B cell (primary cell): ENCODE data around the gene IFT52. TPM values are rescaled to one million over a fixed set of nuclear protein-coding genes. Genes with fewer than 3 reads are reported as not detected.
A peak's percentile ranks its signal among the peaks of the same experiment; 100 is the strongest.

ENCODE experiments used
- ATAC-seq: fragments of 200-7000 bp; cut with Tn5 transposase; one replicate; pipeline ENCODE4 v1.10.0; 2021; ENCODE audit warnings: low read depth, mild to moderate bottlenecking, moderate number of reproducible peaks, moderate library complexity
- CTCF ChIA-PET: fragments of 350-600 bp; sonication (Branson Sonifier 250); formaldehyde crosslinking; loops from one replicate; lab custom pipeline; 2021; ENCODE audit warnings: antibody characterized with exemption, inconsistent platforms; lab: Charles Lee
- POLR2A ChIA-PET: fragments of 350-600 bp; sonication (Branson Sonifier 250); formaldehyde crosslinking; loops from one replicate; lab custom pipeline; 2021; ENCODE audit warnings: antibody characterized with exemption; lab: Charles Lee
- DNase-seq: peaks from one replicate; pipeline ENCODE4 v3.0.0; 2013
- H2AFZ ChIP-seq: 2 replicates; pipeline ENCODE4 v1.6.1; 2012; ENCODE audit warnings: mild to moderate bottlenecking, low read depth, low read length; ENCODE audit not compliant: insufficient read depth, poor library complexity, severe bottlenecking
- H3K27ac ChIP-seq, 2 donors: 1 replicate in 1 of 2; 2 replicates in 1 of 2; pipeline ENCODE4 v1.5.1; 2012 to 2013; ENCODE audit warnings: low read length in 2 of 2, mild to moderate bottlenecking in 2 of 2, moderate library complexity in 1 of 2
- H3K27me3 ChIP-seq, 4 experiments: fragments of 200-600 bp in 1 of 4; sonication (generic) in 1 of 4; replicated peaks in 1 of 4; 1 replicate in 2 of 4; 2 replicates in 2 of 4; pipeline versions ENCODE4 v1.6.1 to v1.7.0; 2013 to 2016; ENCODE audit warnings: low read length in 3 of 4, mild to moderate bottlenecking in 2 of 4, mixed read lengths in 1 of 4, moderate library complexity in 1 of 4; ENCODE audit not compliant: insufficient read depth in 4 of 4, control insufficient read depth in 3 of 4; ENCODE audit errors: control extremely low read depth in 1 of 4
- H3K36me3 ChIP-seq, 2 experiments: replicated peaks in 1 of 2; 1 replicate in 1 of 2; 2 replicates in 1 of 2; pipeline versions ENCODE4 v1.6.1 to v1.7.1; 2013; ENCODE audit warnings: low read length in 1 of 2; ENCODE audit not compliant: insufficient read depth in 2 of 2, control insufficient read depth in 1 of 2; ENCODE audit errors: control extremely low read depth in 1 of 2, extremely low read depth in 1 of 2
- H3K4me1 ChIP-seq, 2 donors: fragments of 200-600 bp in 1 of 2; sonication (generic) in 1 of 2; 1 replicate in 1 of 2; 2 replicates in 1 of 2; pipeline versions ENCODE4 v1.5.1 to v1.6.1; 2013 to 2017; ENCODE audit warnings: low read length in 2 of 2; ENCODE audit not compliant: control insufficient read depth in 2 of 2, insufficient read depth in 2 of 2
- H3K4me2 ChIP-seq: replicated peaks from 2 replicates; pipeline ENCODE3; 2012; ENCODE audit warnings: mild to moderate bottlenecking, low read depth, low read length; ENCODE audit not compliant: poor library complexity, severe bottlenecking
- H3K4me3 ChIP-seq, 5 experiments: fragments of 200-600 bp in 1 of 5; sonication (generic) in 1 of 5; 1 replicate in 3 of 5; 2 replicates in 2 of 5; pipeline versions ENCODE4 v1.5.1 to v1.7.0; 2011 to 2016; ENCODE audit warnings: low read length in 4 of 5, mild to moderate bottlenecking in 4 of 5, low read depth in 2 of 5, control low read depth in 1 of 5, moderate library complexity in 1 of 5; ENCODE audit not compliant: insufficient read depth in 1 of 5; ENCODE audit errors: control extremely low read depth in 1 of 5, extremely low read depth in 1 of 5
- H3K79me2 ChIP-seq: fragments of 200-600 bp; sonication (generic); one replicate; pipeline ENCODE4 v1.6.0; 2016; ENCODE audit warnings: low read length; ENCODE audit not compliant: control insufficient read depth, insufficient read depth
- H3K9ac ChIP-seq: fragments of 200-600 bp; sonication (generic); 2 replicates; pipeline ENCODE4 v1.6.1; 2017; ENCODE audit warnings: mild to moderate bottlenecking, low read length, moderate library complexity
- H3K9me3 ChIP-seq, 3 donors: one replicate each; pipeline versions ENCODE4 v1.6.1 to v1.7.1; 2013; ENCODE audit warnings: low read length in 2 of 3; ENCODE audit not compliant: control insufficient read depth in 2 of 3, insufficient read depth in 1 of 3; ENCODE audit errors: control extremely low read depth in 1 of 3
- H4K20me1 ChIP-seq: 2 replicates; pipeline ENCODE4 v1.6.0; 2012; ENCODE audit warnings: mild to moderate bottlenecking, low read length; ENCODE audit not compliant: insufficient read depth, control insufficient read depth, poor library complexity, severe bottlenecking
- H3K27ac Mint-ChIP-seq: one replicate; pipeline ENCODE4 v1.8.0; 2021; ENCODE audit warnings: mixed read lengths
- H3K27me3 Mint-ChIP-seq: one replicate; pipeline ENCODE4 v1.8.0; 2021; ENCODE audit warnings: mixed read lengths
- H3K4me1 Mint-ChIP-seq: one replicate; pipeline ENCODE4 v1.8.0; 2021; ENCODE audit warnings: mixed read lengths
- H3K4me3 Mint-ChIP-seq: one replicate; pipeline ENCODE4 v1.8.0; 2021; ENCODE audit warnings: mixed read lengths
- H3K9me3 Mint-ChIP-seq: one replicate; pipeline ENCODE4 v1.8.0; 2022; ENCODE audit warnings: mixed read lengths; ENCODE audit not compliant: insufficient read depth
- EZH2 ChIP-seq: IDR thresholded peaks from 2 replicates; pipeline ENCODE4 v1.6.1; 2012; ENCODE audit warnings: borderline replicate concordance, low read depth, mild to moderate bottlenecking, moderate library complexity, low read length; ENCODE audit not compliant: insufficient read depth, poor library complexity, severe bottlenecking
- WGBS: methylation state at CpG from one replicate; pipeline ENCODE4 v1.1.5; 2013; ENCODE audit warnings: missing lambda C conversion rate; ENCODE audit not compliant: insufficient coverage; 5-methylcytosine and 5-hydroxymethylcytosine counted together
- intact Hi-C: fragments of 100-400 bp; cut with micrococcal nuclease; formaldehyde crosslinking; loops from one replicate; pipeline ENCODE4 v1.10.0; 2022
- polyA plus RNA-seq: library from polyadenylated mRNA; depleted of rRNA; stranded (reverse); fragments of >200 nt; gene quantifications from 2 replicates; pipeline ENCODE4 v1.2.3, GENCODE V29; 2012
- total RNA-seq, 2 donors: library from RNA; stranded (reverse); fragments of 120-200 nt in 1 of 2; gene quantifications; 1 replicate in 1 of 2; 2 replicates in 1 of 2; pipeline versions ENCODE4 v1.2.3 to v1.2.4, GENCODE V29; 2013 to 2022
- TF ChIP-seq, protein P1 (sequence below): fragments of 200-600 bp; IDR thresholded peaks from one replicate; pipeline ENCODE4 v1.8.0; 2022; ENCODE audit warnings: antibody characterized with exemption, mild to moderate bottlenecking

IFT52 gene
- total and polyA plus RNA-seq, 2 donors (not counting 1 experiment from before 2014, with no cell fraction given), result 16.7 to 18.4 TPM

DNA sequence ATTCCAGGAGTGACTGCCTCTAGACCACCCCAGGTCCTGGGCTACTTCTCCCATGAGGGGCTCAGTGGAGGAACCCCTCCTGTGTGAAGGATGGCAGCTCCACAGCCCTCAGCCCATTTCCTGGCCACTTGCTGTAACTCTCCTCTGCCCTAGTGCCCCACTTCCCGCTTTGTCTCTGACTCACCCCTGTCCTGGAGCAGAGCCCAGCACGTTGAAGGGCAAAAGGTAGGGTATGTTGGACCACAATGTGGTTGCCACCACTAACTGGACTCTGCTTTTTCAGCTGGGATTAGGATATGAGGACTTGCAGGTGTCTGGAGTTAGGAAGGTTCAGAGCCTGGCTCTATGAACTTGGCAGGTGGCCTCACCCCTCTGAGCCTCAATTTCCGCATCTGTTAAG, 78.6 kb downstream of the IFT52 start:
- peaks cover 46% of the 10 kb centered on the region for H3K4me1 Mint-ChIP-seq
- peak overlapping the region; percentile 80 for H3K27ac Mint-ChIP-seq
- peaks cover 23% of the 10 kb centered on the region for H3K79me2 ChIP-seq
- peaks cover 9 to 46% of the 10 kb centered on the region in 2 donors for H3K4me1 ChIP-seq
- no peaks in the 10 kb centered on the region for H4K20me1 ChIP-seq
- ATAC-seq (no peak), DNase-seq (no peak)
- H3K27me3 Mint-ChIP-seq, result no peaks in the 10 kb centered on the region
- no peak overlapping the region for H2AFZ ChIP-seq
- ChIA-PET POLR2A (interaction anchor here (0.7 to 2.7 kb wide), 2 partner anchors 12 to 29 kb away, joined by 7 to 14 read pairs; no protein-coding TSS in a partner anchor), CTCF (interaction anchor here (3.0 kb wide), 1 partner anchor 11 kb away, joined by 25 read pairs; no protein-coding TSS in a partner anchor)
- no peaks in the 10 kb centered on the region for H3K9me3 Mint-ChIP-seq
- H3K9ac ChIP-seq, result no peak overlapping the region
- no peak for TF ChIP-seq EZH2
- TF ChIP-seq, protein P1, sequence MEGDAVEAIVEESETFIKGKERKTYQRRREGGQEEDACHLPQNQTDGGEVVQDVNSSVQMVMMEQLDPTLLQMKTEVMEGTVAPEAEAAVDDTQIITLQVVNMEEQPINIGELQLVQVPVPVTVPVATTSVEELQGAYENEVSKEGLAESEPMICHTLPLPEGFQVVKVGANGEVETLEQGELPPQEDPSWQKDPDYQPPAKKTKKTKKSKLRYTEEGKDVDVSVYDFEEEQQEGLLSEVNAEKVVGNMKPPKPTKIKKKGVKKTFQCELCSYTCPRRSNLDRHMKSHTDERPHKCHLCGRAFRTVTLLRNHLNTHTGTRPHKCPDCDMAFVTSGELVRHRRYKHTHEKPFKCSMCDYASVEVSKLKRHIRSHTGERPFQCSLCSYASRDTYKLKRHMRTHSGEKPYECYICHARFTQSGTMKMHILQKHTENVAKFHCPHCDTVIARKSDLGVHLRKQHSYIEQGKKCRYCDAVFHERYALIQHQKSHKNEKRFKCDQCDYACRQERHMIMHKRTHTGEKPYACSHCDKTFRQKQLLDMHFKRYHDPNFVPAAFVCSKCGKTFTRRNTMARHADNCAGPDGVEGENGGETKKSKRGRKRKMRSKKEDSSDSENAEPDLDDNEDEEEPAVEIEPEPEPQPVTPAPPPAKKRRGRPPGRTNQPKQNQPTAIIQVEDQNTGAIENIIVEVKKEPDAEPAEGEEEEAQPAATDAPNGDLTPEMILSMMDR, result no peak
- peaks cover 0 to 4% (median 0%) of the 10 kb centered on the region in 3 donors for H3K9me3 ChIP-seq
- no peak overlapping the region for H3K4me3 ChIP-seq
- peaks cover 4 to 9% of the 10 kb centered on the region in 2 experiments for H3K36me3 ChIP-seq
- H3K27me3 ChIP-seq, result peaks cover 0 to 10% (median 0%) of the 10 kb centered on the region in 4 experiments
- H3K27ac ChIP-seq, result no peak overlapping the region
- no peak overlapping the region for H3K4me2 ChIP-seq
- 78% methylated on average over 1 of the region's 3 CpGs for WGBS
- intact Hi-C loops, result loop anchor here (5.0 kb wide), 2 partner anchors 212 to 543 kb away; partner anchors contain the start of genes OSER1 and SRSF6
- peak overlapping the region; percentile 59 for H3K4me3 Mint-ChIP-seq

DNA sequence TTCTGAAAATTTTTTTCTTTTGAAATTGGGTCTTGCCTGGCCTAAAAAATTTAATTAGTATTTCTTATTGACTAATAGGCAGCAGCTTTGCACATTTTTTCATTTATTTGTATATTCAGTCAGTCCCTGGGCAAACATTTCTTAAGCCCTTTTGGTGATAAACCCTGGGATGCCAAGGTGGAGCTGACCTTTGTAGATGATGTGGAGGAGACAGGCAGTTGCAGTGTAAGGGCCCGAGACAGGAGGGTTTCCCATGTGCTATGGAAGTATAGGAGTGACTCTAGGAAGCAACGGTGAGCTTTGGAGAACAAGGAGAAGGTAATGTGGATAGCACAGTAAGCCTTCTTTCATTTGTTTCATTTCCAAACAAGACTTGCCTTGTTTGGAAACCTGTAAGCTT, 79.7 kb downstream of the IFT52 start:
- peaks cover 0 to 10% (median 0%) of the 10 kb centered on the region in 4 experiments for H3K27me3 ChIP-seq
- ATAC-seq (no peak), DNase-seq (no peak)
- CTCF ChIA-PET, result interaction anchor here (1.1 to 1.5 kb wide), 3 partner anchors 10 to 29 kb away, joined by 3 to 8 read pairs (median 6); no protein-coding TSS in a partner anchor
- no peak overlapping the region for H3K4me2 ChIP-seq
- Mint-ChIP-seq H3K9me3 (no peaks in the 10 kb centered on the region), H3K4me1 (peaks cover 38% of the 10 kb centered on the region), H3K4me3 (no peak overlapping the region), H3K27ac (peak overlapping the region; percentile 80), H3K27me3 (no peaks in the 10 kb centered on the region)
- H3K4me3 ChIP-seq, result no peak overlapping the region
- H3K9ac ChIP-seq, result no peak overlapping the region
- no peak overlapping the region for H3K27ac ChIP-seq
- no peak overlapping the region for H2AFZ ChIP-seq
- H4K20me1 ChIP-seq, result no peaks in the 10 kb centered on the region
- H3K4me1 ChIP-seq, result peaks cover 9 to 35% of the 10 kb centered on the region in 2 donors
- POLR2A ChIA-PET, result interaction anchor here (2.7 kb wide), 1 partner anchor 11 kb away, joined by 14 read pairs; no protein-coding TSS in a partner anchor
- WGBS, result 100% methylated on average over 2 of the region's 2 CpGs
- H3K9me3 ChIP-seq, result peaks cover 0 to 8% (median 0%) of the 10 kb centered on the region in 3 donors
- no peak for TF ChIP-seq EZH2
- TF ChIP-seq, protein P1, result no peak
- intact Hi-C loops, result no loop called here
- H3K79me2 ChIP-seq, result peaks cover 29% of the 10 kb centered on the region
- peaks cover 4 to 13% of the 10 kb centered on the region in 2 experiments for H3K36me3 ChIP-seq
